ENCODE measurements around the gene KIF3A.

Gene KIF3A

DNA sequence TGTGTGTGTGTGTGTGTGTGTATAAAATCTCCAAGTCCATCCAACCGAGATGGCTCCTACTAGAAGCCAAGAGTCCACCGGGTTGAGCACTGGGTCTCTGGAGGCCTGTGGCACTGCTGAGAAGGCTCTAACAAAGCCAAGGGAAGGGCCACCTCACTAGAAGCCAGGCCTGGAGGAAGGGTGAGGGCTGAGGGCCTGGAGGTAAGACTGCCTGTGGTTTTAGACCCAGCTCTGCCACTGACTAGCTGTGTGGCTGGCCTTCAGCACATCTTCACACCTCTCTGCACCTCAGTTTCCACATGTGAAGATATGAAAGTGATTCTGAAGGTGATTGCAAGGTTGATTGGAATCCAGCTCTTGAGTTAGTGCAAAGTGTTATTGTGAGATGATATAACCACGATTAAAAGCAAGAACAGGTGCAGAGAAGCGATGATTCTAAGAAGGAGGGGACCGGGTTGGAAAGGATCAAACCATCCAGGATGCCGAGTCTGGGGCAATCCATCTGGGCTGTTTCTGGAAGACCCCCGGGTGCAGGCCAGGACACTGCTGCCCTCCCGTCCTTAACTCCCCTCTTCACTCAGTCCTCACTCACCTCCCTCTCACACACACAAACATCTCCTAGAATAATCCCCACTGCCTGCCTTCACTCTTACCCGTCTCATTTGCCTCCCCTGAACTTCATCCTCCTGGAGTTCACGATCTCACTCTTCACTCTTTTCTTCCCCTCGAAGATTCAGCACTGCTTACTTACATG, 61.2 kb downstream of the KIF3A start:
- no peak for DNase-seq

DNA sequence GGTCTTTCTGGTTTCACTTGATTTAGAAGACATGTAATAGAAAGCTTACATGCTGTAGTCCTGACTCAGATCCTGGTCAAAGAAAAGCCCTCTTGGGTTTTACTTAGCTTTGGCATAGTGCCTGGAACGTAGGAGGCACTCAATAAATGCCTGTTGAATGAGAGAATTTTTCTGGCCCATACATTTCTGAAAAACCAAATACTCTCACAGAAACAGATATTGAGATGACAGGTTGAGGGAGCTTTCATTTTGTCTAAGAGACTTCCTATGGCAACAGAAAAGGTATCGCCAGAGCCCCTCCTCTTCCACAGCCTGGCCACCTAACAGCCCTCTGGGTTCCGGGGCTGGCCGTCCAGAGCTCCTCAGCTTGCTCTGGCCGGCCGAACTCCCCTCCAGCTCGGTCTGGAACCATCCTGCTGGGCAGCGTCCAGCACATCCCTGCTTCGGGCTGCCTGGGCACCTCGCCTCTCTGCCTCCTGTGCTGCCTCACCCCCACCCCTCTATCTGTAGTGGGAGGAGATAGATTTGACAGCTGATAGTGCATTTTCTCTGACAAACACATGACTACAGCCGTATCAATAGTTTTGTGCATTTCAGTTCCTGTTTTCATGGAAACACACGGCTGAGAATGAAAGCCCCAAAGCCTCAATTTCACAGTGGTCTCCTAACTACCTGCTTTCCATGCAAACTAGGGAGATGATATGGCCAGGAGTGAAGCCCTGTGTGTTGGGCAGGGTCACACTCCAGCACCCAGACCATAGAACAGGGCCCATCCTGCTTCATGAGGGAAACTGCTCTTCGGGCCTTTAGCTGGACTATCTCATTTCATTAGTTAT, 62.5 kb downstream of the KIF3A start:
- DNase-seq, result no peak

DNA sequence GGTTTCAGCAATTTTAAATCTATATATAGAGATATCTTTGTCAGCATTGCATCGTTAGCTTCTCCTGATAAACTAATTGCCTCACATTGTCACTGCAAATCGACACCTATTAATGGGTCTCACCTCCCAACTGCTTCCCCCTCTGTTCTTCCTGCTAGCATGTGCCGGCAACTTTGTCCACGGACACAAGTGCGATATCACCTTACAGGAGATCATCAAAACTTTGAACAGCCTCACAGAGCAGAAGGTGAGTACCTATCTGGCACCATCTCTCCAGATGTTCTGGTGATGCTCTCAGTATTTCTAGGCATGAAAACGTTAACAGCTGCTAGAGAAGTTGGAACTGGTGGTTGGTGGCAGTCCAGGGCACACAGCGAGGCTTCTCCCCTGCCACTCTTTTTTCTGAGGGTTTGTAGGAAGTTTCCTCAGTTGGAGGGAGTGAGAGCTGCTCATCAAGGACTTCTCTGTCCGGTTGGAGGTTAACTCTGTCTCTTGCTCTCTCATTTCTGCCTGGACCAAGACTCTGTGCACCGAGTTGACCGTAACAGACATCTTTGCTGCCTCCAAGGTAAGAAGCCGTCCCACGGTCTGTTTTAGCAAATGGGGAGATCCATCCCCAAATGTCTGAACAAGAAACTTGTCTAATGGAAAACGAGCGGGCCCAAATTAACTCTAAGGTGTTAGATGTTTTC, 63.3 kb downstream of the KIF3A start, which contains the start of gene IL4:
Gene IL4, plus strand, starts transcription at position 51 of the 692 bp plus-strand sequence. Its CDS starts 62 bp downstream, at position 113.
- no peak for DNase-seq

DNA sequence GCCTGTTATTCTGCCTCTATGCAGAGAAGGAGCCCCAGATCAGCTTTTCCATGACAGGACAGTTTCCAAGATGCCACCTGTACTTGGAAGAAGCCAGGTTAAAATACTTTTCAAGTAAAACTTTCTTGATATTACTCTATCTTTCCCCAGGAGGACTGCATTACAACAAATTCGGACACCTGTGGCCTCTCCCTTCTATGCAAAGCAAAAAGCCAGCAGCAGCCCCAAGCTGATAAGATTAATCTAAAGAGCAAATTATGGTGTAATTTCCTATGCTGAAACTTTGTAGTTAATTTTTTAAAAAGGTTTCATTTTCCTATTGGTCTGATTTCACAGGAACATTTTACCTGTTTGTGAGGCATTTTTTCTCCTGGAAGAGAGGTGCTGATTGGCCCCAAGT, 63.9 kb downstream of the KIF3A start:
- DNase-seq, result no peak

DNA sequence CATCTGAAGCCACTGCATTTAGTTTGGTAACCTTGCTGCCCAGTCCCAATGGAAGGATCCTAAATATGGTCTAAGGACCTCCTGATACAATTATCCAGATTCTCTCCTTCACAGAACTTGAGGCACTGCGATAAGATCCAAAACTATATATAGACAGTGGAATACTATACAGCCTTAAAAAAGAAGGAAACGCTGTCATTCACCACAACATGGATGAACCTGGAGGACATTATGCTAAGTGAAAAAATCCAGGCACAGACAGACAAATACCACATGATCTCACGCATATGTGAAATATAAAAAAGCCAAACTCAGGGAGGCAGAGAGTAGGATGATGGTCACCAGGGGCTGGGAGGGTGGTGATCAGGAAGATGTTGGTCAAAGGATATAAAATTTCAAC, 66.3 kb downstream of the KIF3A start:
- no peak for DNase-seq

DNA sequence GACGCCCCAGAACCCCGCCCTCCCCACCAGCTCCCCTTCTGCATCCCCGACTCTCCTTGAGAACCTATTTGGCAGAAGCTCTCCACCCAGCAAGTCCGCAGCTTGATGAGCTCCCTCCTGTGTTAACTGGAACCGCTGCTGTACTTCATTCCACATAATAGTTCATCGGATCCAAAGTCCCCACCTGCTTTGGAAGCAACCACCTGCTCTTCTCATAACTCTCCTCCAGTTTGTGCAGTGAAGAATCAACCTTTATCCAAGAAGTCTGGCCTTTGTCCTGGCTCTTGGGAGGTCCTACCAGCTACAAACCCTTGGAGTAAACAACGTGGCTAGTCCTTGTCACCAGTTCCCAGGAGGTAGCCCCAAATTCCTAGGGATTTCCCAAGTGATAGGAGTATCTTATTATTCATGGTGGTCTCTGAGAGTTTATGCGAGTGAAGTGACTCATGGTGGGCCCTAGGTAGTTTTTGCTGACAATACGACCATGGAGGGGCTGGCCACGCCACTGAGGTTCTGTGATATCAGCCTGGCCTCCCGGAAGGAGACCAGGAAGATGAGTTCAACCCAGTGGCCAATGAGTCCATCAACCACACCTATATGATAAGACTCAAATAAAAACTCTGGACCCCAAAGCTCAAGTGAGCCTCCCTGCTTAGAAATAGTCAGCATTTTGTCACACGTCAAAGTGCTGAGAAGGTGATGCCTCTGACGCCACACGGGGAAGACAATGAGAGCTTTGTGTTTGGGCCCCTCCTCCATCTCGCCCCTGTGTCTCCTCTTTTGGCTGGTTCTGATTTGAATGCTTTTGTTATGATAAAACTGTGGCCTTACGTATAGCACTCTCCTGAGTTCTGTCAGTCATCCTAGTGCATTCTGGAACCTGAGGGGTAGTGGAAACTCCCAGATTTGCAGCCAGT, 67.1 kb downstream of the KIF3A start:
- DNase-seq, result no peak

DNA sequence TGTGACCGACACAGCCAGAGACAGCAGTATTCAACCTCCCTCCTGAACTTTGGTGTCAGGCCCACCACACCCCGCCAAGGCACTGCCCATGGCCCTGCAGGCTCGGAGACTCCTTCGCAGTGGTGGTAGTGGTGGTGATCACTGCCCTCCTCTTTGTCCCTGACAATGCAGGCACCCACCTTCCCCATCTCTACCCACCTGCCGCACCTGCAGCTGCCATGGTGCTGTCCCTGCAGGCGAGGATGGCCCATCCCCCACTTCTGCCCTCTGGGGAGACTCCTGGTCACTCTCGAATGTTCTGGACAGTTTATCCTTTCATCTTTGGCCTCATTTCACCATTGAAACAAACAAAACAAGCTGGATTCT, 67.9 kb downstream of the KIF3A start:
- DNase-seq, result no peak

DNA sequence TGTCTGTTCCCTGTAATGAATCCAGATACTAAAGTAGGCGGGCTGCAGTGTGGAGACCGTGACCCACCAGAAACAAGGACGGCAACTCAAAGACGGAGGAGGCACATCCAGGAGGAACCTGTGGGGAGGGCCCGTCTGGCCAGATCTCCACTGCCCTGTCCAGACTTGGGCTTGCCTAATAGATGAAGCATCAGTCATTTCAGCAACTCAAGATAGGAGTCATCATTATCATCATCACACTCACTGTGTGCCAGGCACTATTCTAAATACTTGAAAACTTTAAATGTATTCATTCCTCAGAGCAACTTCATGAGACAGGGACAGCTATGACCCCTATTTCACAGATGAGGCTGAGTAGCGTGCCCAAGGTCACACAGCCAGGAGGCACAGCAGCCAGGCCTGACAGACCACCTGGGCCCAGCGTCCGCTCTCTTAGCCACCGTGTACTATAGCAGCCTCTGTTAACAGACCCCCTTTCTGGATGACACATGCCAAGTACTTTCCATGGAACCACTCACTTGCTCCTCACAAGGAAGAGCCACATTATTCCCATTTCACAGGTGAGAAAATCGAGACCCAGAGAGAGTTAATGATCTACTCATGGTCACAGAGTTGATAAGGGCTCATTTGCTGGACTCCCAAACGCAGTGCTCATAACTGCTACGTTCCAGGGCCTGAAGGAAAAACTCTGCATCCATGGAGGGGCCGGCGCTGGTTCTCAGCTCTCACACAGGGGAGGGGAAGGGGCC, 68.5 kb downstream of the KIF3A start:
- no peak for DNase-seq

DNA sequence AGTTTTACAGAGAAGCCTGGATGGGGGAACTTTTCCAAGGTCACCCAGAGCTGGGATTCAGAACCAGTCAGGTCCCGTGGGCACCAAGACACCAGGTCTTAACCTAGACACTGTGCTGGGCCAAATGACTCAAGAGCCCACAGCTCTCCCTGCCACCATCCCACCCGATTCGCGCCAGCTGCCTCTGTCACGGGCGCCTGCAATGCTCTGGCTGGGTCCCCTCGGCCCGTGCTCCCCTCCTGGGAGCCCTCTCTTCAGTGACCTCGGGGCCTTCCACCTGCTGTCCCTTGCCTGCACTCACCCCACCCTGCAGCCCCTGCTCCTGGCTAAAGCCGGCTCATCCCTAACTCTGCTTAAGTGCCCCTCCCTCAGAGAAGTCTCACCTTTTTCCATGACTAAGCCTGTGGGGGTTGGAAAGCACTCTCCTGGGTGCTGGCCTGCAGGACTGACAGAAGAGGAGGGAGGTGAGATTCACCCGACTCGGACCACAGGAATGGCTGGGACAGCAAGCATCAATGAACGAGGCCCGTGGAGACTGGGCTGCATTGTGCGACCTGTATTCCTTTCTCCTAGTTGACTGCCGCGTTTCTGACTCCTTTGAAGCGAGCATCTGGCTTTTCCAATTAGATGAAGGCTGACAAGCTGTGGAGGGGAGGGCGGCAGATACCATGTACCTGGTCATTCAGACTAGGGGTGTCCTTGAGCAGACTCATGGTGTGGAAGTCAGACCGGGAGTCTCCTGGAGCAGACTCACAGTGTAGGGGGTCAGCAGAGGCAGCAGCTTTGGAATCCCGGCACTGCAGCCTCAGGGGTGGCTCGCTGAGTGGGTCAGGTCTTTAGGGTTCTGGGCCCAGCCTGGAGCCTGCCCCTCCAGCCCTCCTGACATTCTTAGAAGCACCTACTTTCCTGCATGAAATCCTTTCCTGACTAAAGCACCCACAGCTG, 69.3 kb downstream of the KIF3A start:
- DNase-seq, result no peak

DNA sequence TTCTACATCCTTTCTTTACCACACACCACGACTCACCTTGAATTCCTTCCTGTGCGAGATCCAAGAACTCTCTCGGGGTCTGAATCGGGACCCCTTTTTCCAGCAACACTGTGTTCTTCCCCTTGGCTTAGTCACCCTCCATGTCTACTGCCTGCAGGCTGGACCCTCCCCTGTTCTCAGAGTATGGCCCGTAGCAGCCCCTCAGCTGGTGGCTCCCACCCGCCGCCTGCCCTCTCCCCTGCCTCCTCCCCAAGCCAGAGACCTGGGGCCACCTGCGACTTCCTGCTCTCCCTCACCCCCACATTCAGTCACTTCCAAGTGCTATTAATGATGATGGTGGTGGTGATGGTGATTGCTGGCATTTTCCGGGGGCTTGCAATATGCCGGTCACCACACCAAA, 70.0 kb downstream of the KIF3A start:
- DNase-seq, result no peak

DNA sequence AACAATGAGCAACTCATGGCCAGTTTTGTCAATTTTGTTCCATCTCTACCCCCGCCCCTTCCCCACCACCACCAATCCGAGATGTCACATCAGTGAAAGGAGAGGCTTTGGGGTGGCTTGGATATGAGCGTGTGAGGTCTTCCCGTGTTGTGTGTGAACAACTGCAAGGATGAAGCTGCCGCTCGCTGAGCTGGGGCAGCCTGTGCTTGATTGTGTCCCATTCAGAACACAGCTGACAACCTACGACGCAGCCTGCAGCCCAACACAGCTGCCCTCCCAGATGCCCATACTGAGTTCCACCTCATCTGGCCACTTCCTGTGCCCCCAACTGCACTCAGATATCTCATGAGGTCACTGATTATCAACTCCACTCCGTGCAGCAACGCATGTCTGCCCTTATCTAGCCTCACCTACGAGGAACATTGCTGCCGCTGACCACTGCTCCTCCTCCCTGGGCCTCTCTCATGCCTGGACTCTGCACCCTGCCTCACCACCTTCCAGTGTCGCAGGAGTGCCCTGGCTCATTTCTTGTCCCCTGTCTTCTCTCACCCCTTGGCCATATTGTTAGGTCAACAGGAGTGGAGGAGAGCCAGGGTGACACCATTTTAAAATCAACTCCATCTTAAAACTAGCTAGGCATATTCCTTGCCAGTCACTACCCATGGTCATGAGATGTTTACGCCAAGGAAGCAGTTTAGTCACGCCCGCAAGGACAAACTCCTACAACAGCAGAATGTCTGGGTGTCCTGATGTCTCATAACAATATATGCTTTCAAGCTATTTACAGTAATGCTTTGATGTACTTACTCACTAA, 70.8 kb downstream of the KIF3A start:
- no peak for DNase-seq

DNA sequence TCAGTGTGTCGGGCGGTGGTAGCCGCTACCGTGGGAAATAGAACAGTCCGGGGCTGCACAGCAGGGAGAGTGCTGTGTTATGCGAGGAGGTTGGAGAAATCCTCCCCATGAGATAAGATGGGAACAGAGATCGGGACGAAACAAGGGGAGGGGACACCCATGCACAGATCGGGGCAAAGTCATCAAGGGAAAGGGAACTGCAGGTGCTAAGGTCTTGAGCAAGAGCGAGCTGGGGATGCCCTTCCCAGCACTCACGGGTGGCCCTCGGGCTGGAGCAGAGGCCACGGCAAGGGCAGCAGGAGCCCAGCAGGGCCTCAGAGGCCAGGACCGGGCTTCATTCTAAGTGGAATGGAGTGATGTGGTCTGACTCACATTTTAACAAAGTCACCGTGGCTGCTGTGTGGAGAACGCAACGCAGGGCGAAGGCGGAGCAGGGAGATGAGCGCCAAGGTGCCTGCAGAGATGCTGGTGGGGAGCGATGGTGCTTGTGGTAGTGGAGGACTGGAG, 71.7 kb downstream of the KIF3A start:
- DNase-seq, result no peak

DNA sequence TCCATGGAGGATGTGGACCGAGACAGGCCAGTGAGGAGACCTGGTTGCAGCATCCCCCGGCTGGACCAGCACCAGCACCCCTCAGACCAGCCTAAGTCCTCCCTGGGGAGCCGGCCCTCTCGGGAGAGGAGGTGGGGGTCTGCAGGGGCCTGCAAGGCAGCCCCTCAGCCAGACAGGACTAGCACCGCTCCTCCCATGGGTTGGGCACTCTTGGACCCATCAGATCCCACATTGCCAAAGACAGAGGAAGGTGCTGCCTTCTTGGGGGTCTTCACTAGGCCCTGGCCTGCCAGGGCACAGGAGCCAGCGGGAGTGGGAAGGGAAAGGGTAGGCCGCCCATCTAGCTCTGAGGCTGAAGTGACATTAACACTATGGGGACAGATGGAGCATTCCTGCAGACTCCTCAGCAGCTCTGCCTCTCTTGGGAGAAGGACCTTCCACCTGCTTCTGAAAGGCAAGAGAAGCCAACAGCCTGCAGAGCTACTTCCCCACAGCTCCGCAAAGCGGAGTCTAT, 72.6 kb downstream of the KIF3A start:
- no peak for DNase-seq

DNA sequence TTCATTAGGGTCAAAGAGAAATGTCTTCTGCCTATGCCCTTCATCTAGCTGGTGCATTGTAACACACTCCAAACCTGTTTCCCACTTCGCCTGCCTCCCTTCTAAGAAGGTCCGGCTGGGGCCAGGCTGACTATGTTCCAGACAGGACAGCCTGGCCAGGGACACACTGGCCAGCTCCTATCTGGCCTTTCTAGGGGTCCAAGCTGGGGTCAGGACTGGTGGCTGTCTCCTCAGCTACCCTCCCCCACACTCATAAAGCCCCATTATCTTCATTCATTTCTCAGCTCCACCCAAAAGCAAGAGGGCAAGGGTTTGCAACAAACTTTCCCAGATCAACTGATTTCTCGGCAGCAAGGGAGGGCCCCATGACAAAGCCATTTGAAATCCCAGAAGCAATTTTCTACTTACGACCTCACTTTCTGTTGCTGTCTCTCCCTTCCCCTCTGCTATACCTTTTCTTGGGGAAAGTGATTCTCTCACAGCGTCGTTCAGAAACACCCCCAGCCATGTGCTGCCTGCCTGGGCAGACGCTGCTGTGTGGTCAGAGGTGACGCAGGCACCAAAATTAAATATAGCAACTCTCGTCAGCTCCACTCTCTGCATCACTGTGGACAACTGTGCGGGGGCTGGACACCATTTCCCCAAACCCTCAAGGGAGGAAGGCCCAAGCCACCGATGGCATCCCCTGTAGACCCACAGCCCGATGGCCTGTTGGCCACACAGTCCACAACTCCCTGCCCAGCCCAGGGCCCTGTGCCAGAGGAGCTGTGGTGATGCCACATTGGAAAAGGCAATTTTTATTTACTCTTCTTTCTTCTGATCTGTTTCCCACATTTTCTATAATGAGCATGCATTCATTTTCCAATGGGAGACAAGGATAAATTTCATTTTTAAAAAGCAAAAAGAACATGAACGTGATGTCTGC, 73.3 kb downstream of the KIF3A start:
- DNase-seq, result no peak

DNA sequence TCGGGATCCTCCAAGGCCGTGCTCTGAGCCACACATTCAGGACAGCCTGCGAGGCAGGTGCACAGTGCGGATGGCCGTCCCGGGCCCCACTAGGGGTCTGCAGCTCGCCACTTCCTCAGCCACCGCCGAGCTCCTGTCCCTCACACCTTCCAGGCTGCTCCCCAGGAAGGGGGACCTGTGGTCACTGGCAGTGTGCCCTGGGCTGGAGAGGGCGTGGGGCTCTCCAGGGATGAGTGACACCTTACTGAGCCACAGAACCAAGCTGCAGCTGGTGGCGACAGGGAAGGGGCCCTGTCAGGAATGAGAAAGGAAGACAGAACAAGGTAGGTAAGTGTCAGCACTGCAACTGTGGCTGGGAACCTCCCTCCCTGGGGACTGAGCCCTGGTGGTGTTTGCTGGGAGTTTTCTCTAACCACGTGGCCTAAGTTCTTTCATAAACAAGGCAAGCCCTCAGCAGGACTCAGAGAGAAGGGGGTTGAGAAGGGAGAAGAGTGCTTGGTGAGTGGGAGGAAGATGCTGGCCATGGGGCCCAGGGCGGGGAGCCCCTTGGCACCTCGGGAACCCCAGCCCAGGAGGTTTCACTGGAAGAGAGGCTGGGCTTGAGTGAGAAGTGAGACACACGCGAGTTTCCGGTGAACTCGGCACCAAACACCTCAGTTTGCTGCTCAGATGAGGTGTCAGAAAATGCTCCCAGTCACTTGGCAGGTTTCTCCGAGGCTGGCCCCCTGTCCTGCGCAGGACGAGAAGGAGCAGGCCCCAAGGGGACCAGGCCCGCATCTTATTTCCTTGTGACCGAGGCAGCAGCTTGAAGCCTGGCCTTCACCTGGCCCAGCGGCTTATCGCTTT, 74.2 kb downstream of the KIF3A start:
- DNase-seq, result no peak

DNA sequence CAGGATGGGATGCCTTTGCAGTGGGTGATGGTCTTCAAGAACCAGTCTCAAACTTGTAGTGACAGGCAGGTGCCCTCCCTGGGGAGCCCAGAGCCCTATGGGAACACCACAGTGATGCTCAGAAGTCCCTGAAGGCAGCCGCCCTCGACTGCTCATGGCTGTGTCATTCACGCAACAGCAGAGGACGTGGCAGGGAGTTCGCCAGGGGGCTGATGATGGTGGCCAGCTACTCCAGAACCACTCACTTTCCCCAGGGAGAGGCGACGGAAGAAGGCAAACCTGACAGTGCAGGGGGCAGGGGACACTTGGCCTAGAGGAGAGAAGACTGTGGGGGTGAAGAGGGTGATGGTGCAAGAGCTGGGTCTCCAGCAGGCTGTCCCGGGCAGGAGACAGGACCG, 75.3 kb downstream of the KIF3A start:
- no peak for DNase-seq
